Upper lobe of left lung (tissue), 4 donors: ENCODE data around the gene NRIP3.

ENCODE experiments used
- CTCF ChIP-seq, 6 experiments: fragments of 450-650 bp in 4 of 6; fragments of 200-600 bp in 2 of 6; sonication (generic) in 2 of 6; IDR thresholded peaks; one replicate each; pipeline ENCODE4 v1.5.1; 2016 to 2019; ENCODE audit warnings: antibody characterized with exemption in 6 of 6
- EP300 ChIP-seq, 4 donors: sonication (generic); formaldehyde crosslinking; IDR thresholded peaks; one replicate each; pipeline ENCODE4 v1.5.1; 2017; ENCODE audit warnings: antibody characterized with exemption in 4 of 4, control low read depth in 2 of 4

- TF ChIP-seq CTCF (IDR thresholded peaks at IDR 0.05) (no peak), EP300 (IDR thresholded peaks at IDR 0.05) (no peak)
Measured at GRCh38 chr11:9017773-9018172, 14.0 kb upstream of the NRIP3 start.
